Neuronal stem cell (in vitro differentiated cells): ENCODE measurements around the gene ZDHHC20. TPM values are rescaled to one million over a fixed set of nuclear protein-coding genes. Genes with fewer than 3 reads are reported as not detected.

Source experiments
- DNase-seq: peaks from one replicate; pipeline ENCODE4 v3.0.0-alpha.2; 2013; ENCODE audit warnings: low spot score
- H2AFZ ChIP-seq: one replicate; pipeline ENCODE4 v1.6.1; 2013; ENCODE audit warnings: mild to moderate bottlenecking, low read length, inconsistent platforms
- H2AK5ac ChIP-seq: 2 replicates; pipeline ENCODE4 v1.6.1; 2013; ENCODE audit warnings: low read depth, mild to moderate bottlenecking, inconsistent platforms, low read length, moderate library complexity, mixed read lengths
- H2BK120ac ChIP-seq: 2 replicates; pipeline ENCODE4 v1.6.1; 2013; ENCODE audit warnings: low read depth, mild to moderate bottlenecking, inconsistent platforms, low read length, moderate library complexity, mixed read lengths
- H2BK12ac ChIP-seq: one replicate; pipeline ENCODE4 v1.6.1; 2013; ENCODE audit warnings: low read length, inconsistent platforms
- H2BK15ac ChIP-seq: 2 replicates; pipeline ENCODE4 v1.6.1; 2013; ENCODE audit warnings: mild to moderate bottlenecking, low read length, inconsistent platforms, mixed read lengths
- H2BK5ac ChIP-seq: one replicate; pipeline ENCODE4 v1.6.1; 2013; ENCODE audit warnings: inconsistent platforms, mild to moderate bottlenecking, low read length, moderate library complexity
- H3K14ac ChIP-seq: one replicate; pipeline ENCODE4 v1.6.1; 2013; ENCODE audit warnings: low read length, inconsistent platforms
- H3K18ac ChIP-seq: 2 replicates; pipeline ENCODE4 v1.6.1; 2013; ENCODE audit warnings: low read length, inconsistent platforms
- H3K23ac ChIP-seq: 2 replicates; pipeline ENCODE4 v1.6.1; 2013; ENCODE audit warnings: low read depth, mild to moderate bottlenecking, mixed read lengths, low read length, inconsistent platforms; ENCODE audit not compliant: poor library complexity
- H3K27ac ChIP-seq: replicated peaks from 3 replicates; pipeline ENCODE4 v1.5.1; 2013; ENCODE audit warnings: low read length, inconsistent platforms
- H3K27me3 ChIP-seq, 3 experiments: 2 replicates each; pipeline ENCODE4 v1.6.1; 2013; ENCODE audit warnings: low read length in 3 of 3, mild to moderate bottlenecking in 2 of 3, inconsistent platforms in 1 of 3, low read depth in 1 of 3, mixed read lengths in 1 of 3, moderate library complexity in 1 of 3; ENCODE audit not compliant: control insufficient read depth in 3 of 3, insufficient read depth in 3 of 3
- H3K36me3 ChIP-seq, 2 donors: replicated peaks in 1 of 2; 2 replicates each; pipeline ENCODE4 v1.6.1; 2013; ENCODE audit warnings: low read length in 2 of 2; ENCODE audit not compliant: control insufficient read depth in 2 of 2, insufficient read depth in 2 of 2
- H3K4ac ChIP-seq: 2 replicates; pipeline ENCODE4 v1.6.1; 2013; ENCODE audit warnings: inconsistent platforms, mild to moderate bottlenecking, low read length, moderate library complexity
- H3K4me1 ChIP-seq, 2 donors: 1 replicate in 1 of 2; 2 replicates in 1 of 2; pipeline ENCODE4 v1.6.1; 2013; ENCODE audit warnings: low read length in 2 of 2, low read depth in 1 of 2; ENCODE audit not compliant: control insufficient read depth in 2 of 2, insufficient read depth in 1 of 2
- H3K4me2 ChIP-seq: one replicate; pipeline ENCODE4 v1.6.1; 2013; ENCODE audit warnings: mild to moderate bottlenecking, low read length, inconsistent platforms; ENCODE audit not compliant: insufficient read depth, poor library complexity, severe bottlenecking
- H3K4me3 ChIP-seq, 2 donors: 2 replicates each; pipeline ENCODE4 v1.5.1; 2013; ENCODE audit warnings: low read length in 2 of 2, mild to moderate bottlenecking in 2 of 2, inconsistent platforms in 1 of 2, moderate library complexity in 1 of 2
- H3K79me1 ChIP-seq: one replicate; pipeline ENCODE4 v1.6.1; 2013; ENCODE audit warnings: low read depth, mild to moderate bottlenecking, inconsistent platforms, low read length, moderate library complexity
- H3K9ac ChIP-seq: one replicate; pipeline ENCODE4 v1.6.1; 2013; ENCODE audit warnings: mild to moderate bottlenecking, low read depth, low read length, inconsistent platforms; ENCODE audit not compliant: poor library complexity
- H3K9me3 ChIP-seq, 2 donors: replicated peaks in 1 of 2; 2 replicates each; pipeline versions ENCODE3 to v1.6.1; 2013; ENCODE audit warnings: low read length in 2 of 2, mild to moderate bottlenecking in 2 of 2, inconsistent platforms in 1 of 2, low read depth in 1 of 2, mixed read lengths in 1 of 2, moderate library complexity in 1 of 2; ENCODE audit not compliant: control insufficient read depth in 2 of 2, insufficient read depth in 1 of 2
- H4K8ac ChIP-seq: one replicate; pipeline ENCODE4 v1.6.1; 2013; ENCODE audit warnings: low read depth, mild to moderate bottlenecking, inconsistent platforms, low read length, moderate library complexity
- H4K91ac ChIP-seq: one replicate; pipeline ENCODE4 v1.6.1; 2013; ENCODE audit warnings: low read length, low read depth, mild to moderate bottlenecking, inconsistent platforms; ENCODE audit not compliant: poor library complexity
- WGBS, 2 donors: extraction: QIAGEN DNeasy Blood & Tissue Kit; methylation state at CpG; one replicate each; pipeline ENCODE4 v1.1.7; 2013; ENCODE audit warnings: missing lambda C conversion rate in 2 of 2, mixed read lengths in 1 of 2; ENCODE audit not compliant: insufficient read length in 2 of 2, insufficient replicate concordance in 1 of 2; ENCODE audit errors: extremely low coverage in 2 of 2; 5-methylcytosine and 5-hydroxymethylcytosine counted together
- polyA plus RNA-seq, 2 experiments: library from polyadenylated mRNA; stranded (reverse); fragments of 200-250 nt; gene quantifications; one replicate each; pipeline ENCODE4 v1.2.3, GENCODE V29; 2013

ZDHHC20 gene, protein sequence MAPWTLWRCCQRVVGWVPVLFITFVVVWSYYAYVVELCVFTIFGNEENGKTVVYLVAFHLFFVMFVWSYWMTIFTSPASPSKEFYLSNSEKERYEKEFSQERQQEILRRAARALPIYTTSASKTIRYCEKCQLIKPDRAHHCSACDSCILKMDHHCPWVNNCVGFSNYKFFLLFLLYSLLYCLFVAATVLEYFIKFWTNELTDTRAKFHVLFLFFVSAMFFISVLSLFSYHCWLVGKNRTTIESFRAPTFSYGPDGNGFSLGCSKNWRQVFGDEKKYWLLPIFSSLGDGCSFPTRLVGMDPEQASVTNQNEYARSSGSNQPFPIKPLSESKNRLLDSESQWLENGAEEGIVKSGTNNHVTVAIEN
- polyA plus RNA-seq (2013, experiment 1 of 2): 48.1 TPM
- 49.2 TPM for polyA plus RNA-seq (2013, experiment 2 of 2)

DNA sequence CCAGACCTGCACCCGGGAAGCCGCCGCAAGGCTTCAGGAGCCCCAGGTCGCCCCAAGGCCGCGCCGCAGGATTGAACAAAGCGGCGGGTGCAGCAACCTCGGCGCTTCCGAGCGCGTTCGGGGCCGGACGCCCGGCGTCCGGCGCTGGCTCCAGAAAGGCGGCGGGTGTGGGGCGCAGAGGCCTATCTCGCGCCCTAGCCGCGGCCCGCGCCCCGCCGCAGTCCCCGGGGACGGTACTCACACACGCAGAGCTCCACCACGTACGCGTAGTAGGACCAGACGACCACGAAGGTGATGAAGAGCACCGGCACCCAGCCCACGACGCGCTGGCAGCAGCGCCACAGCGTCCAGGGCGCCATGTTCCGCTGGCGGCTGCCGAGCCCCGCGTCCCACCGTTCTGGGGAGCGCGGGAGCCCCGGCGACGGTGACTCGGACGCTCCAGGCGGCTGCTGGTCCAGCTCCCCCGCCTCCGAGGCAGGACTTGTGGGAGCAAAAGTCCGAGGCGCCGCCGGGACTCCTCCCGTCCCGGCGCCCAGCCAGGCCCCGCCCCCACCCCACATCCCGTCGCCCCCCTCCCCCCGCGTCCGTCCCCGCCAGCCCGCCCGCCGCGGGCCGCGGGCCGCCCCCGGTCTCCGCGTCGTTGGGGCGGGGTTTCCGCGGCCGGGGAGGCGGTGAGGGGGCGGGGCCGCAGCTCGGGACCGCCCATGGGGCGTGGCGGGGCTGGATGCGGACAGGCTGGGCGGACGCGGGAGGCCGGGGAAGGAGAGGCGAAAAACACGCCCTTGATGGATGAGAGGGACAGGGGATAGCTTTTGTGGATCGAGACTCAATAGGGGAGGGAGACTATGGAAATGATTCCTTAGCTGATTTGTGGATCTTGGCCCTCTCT lies at the start of gene ZDHHC20:
TSS of gene ZDHHC20 (minus strand) at position 491 of the 889 bp plus-strand sequence. CDS start at position 359, 132 bp downstream.
- Histone ChIP-seq H3K9ac (peak within 1 kb of the TSS; percentile 100), H2BK5ac (peak within 1 kb of the TSS; percentile 91), H3K14ac (peak within 1 kb of the TSS; percentile 95), H3K9me3 (peaks cover 2 to 9% of the 10 kb centered on the region in 2 donors), H3K4me2 (peak within 1 kb of the TSS; percentile 52), H3K27me3 (peaks cover 0 to 4% (median 0%) of the 10 kb centered on the region in 3 experiments), H3K79me1 (no peaks in the 10 kb centered on the region), H4K8ac (peak within 1 kb of the TSS; percentile 74), H2BK15ac (peak within 1 kb of the TSS; percentile 76), H3K23ac (peak within 1 kb of the TSS; percentile 77), H2BK120ac (peak within 1 kb of the TSS; percentile 53), H2AK5ac (peak within 1 kb of the TSS; percentile 79), H4K91ac (peak within 1 kb of the TSS; percentile 76), H3K4me1 (peaks cover 2 to 4% of the 10 kb centered on the region in 2 donors), H3K27ac (peak within 1 kb of the TSS; percentile 94), H2BK12ac (no peak within 1 kb of the TSS), H3K4ac (peak within 1 kb of the TSS; percentile 70), H3K4me3 (peak within 1 kb of the TSS; percentile 100), H2AFZ (peak within 1 kb of the TSS; percentile 98), H3K18ac (peak within 1 kb of the TSS; percentile 100), H3K36me3 (peaks cover 0 to 1% of the 10 kb centered on the region in 2 donors)
- peak; percentile 80 for DNase-seq
- no CpG with 5 or more reads among the region's 107 CpGs for WGBS, 2 donors

DNA sequence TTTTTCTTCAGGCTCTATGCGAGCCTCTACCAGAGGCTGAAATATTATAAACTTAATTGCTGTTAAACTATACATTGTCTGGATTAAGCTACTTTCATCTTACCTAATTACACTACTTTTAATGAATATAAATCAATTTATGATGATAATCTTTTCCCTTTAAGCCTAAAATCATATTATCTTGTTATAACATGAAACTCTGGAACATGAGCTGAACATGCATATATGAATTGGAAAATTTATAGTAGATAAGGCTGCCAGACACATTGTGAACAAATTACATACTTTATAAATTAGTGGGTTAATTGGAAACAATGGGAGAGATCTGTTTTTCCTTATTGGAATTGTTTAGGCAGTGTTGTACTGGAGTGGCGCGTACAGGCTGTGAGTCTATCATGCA lies 45.3 kb upstream of the ZDHHC20 start:
- Histone ChIP-seq H3K9ac (no peak overlapping the region), H3K27me3 (no peaks in the 10 kb centered on the region), H3K23ac (no peak overlapping the region), H4K8ac (no peak overlapping the region), H3K4ac (no peak overlapping the region), H2BK5ac (no peak overlapping the region), H3K4me3 (no peak overlapping the region), H3K79me1 (no peaks in the 10 kb centered on the region), H3K4me2 (no peak overlapping the region), H2BK15ac (no peak overlapping the region), H3K9me3 (no peaks in the 10 kb centered on the region), H3K14ac (no peak overlapping the region), H3K36me3 (peaks cover 3 to 38% of the 10 kb centered on the region in 2 donors), H2BK12ac (no peak overlapping the region), H2BK120ac (no peak overlapping the region), H3K18ac (no peak overlapping the region), H3K27ac (no peak overlapping the region), H4K91ac (no peak overlapping the region), H2AFZ (no peak overlapping the region), H3K4me1 (no peaks in the 10 kb centered on the region), H2AK5ac (no peak overlapping the region)
- DNase-seq: no peak
- no CpG with 5 or more reads among the region's 3 CpGs for WGBS, 2 donors

DNA sequence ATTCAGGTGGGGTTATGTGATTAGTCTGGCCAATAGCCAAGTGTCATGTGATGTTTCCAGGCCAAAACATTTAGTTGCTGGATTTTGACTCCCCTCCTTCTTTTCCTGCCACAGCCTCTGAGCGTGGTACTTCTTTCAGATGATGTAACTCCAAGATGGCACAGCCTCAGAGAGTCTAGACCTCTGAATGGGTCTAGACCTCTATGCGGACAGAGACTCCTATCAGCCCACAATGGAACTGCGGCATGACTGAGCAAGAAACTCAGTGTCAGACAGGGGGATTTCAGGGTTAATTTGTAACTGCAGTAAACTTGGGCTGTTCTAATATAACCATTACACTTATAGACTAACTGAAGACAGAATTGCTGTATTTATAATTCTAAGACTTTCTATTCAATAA lies 42.6 kb upstream of the ZDHHC20 start:
- no peak for DNase-seq
- no peaks in the 10 kb centered on the region for H3K9me3 ChIP-seq
- WGBS, 2 donors: no CpG with 5 or more reads among the region's 3 CpGs
- no peak overlapping the region for H2BK5ac ChIP-seq
- H3K27me3 ChIP-seq: no peaks in the 10 kb centered on the region
- H2AFZ ChIP-seq: no peak overlapping the region
- no peak overlapping the region for H3K9ac ChIP-seq
- H3K4ac ChIP-seq: no peak overlapping the region
- H3K14ac ChIP-seq: no peak overlapping the region
- no peak overlapping the region for H3K4me3 ChIP-seq
- H3K18ac ChIP-seq: no peak overlapping the region
- no peak overlapping the region for H3K23ac ChIP-seq
- no peak overlapping the region for H2BK120ac ChIP-seq
- H4K91ac ChIP-seq: no peak overlapping the region
- H3K4me2 ChIP-seq: no peak overlapping the region
- no peak overlapping the region for H3K27ac ChIP-seq
- no peak overlapping the region for H2BK15ac ChIP-seq
- no peak overlapping the region for H4K8ac ChIP-seq
- H3K36me3 ChIP-seq: peaks cover 1 to 29% of the 10 kb centered on the region in 2 donors
- no peaks in the 10 kb centered on the region for H3K4me1 ChIP-seq
- no peak overlapping the region for H2AK5ac ChIP-seq
- no peak overlapping the region for H2BK12ac ChIP-seq
- H3K79me1 ChIP-seq: no peaks in the 10 kb centered on the region

DNA sequence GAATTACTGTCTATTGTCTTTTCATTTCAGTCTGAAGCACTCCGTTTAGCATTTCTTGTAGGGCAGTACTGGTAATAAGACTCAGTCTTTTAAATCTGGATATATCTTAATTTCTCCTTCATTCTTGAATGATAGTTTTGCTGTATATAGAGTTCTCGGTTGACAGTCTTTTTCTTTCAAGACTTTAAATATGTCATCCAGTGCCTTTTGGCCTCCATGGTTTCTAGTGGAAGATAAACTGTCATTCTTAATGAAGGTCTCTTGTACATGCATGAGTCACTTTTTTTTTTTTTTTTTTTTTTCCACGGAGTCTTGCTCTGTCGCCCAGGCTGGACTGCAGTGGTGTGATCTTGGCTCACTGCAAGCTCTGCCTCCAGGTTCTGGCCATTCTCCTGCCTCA lies 27.2 kb upstream of the ZDHHC20 start:
- no peak overlapping the region for H4K8ac ChIP-seq
- no peak overlapping the region for H2BK120ac ChIP-seq
- H3K9ac ChIP-seq: no peak overlapping the region
- no peak overlapping the region for H3K23ac ChIP-seq
- DNase-seq: no peak
- H3K36me3 ChIP-seq: peaks cover 0 to 13% of the 10 kb centered on the region in 2 donors
- no peak overlapping the region for H3K14ac ChIP-seq
- no peaks in the 10 kb centered on the region for H3K79me1 ChIP-seq
- peaks cover 7 to 27% of the 10 kb centered on the region in 2 donors for H3K9me3 ChIP-seq
- no peak overlapping the region for H3K4me2 ChIP-seq
- WGBS, 2 donors: no CpG with 5 or more reads among the region's 4 CpGs
- no peak overlapping the region for H3K4ac ChIP-seq
- H3K4me1 ChIP-seq: no peaks in the 10 kb centered on the region
- H3K4me3 ChIP-seq: no peak overlapping the region
- no peak overlapping the region for H3K18ac ChIP-seq
- H3K27ac ChIP-seq: no peak overlapping the region
- no peak overlapping the region for H2BK15ac ChIP-seq
- no peak overlapping the region for H2AK5ac ChIP-seq
- no peak overlapping the region for H4K91ac ChIP-seq
- no peaks in the 10 kb centered on the region for H3K27me3 ChIP-seq
- no peak overlapping the region for H2AFZ ChIP-seq
- H2BK12ac ChIP-seq: no peak overlapping the region
- no peak overlapping the region for H2BK5ac ChIP-seq
